ENCODE data around the gene YPEL3.

Gene YPEL3

GRCh38 chr16:30046178-30046577 is 49.8 kb downstream of the YPEL3 start:
- no peak for DNase-seq (ENCODE audit: low spot score)

Measured in kidney tubule cell (primary cell).